Measurements from ENCODE around the gene MEGF11.
"Not testable (repeated sequence)": the region's sequence is repeated elsewhere in the genome, so short reads cannot be mapped to it uniquely, and the experiment has no call there.

MEGF11 gene

GRCh38 chr15:66249605-66250174 is 3.9 kb downstream of the MEGF11 start:
- no peak for DNase-seq
- no peaks in the 10 kb centered on the region for H3K9me3 Mint-ChIP-seq
- no peak for TF ChIP-seq CTCF (IDR thresholded peaks at IDR 0.05)
- no peak overlapping the region for H3K4me3 Mint-ChIP-seq
- H3K36me3 Mint-ChIP-seq (ENCODE audit: low read depth): no peaks in the 10 kb centered on the region
- no peak overlapping the region for H3K27ac Mint-ChIP-seq
- H3K27me3 Mint-ChIP-seq (ENCODE audit: low read depth, poor library complexity): peaks cover 88% of the 10 kb centered on the region
- H3K4me1 Mint-ChIP-seq: peaks cover 17% of the 10 kb centered on the region

- H3K27me3 Mint-ChIP-seq (ENCODE audit: low read depth, poor library complexity): peaks cover 74% of the 10 kb centered on the region
- no peak for DNase-seq
- no peak overlapping the region for H3K4me3 Mint-ChIP-seq
- TF ChIP-seq CTCF (IDR thresholded peaks at IDR 0.05): no peak
- H3K4me1 Mint-ChIP-seq: peaks cover 5% of the 10 kb centered on the region
- no peak overlapping the region for H3K27ac Mint-ChIP-seq
- no peaks in the 10 kb centered on the region for H3K9me3 Mint-ChIP-seq
- no peaks in the 10 kb centered on the region for H3K36me3 Mint-ChIP-seq (ENCODE audit: low read depth)
Observed at GRCh38 chr15:66246937-66247336, 6.6 kb downstream of the MEGF11 start.

GRCh38 chr15:66245832-66246231 is 7.7 kb downstream of the MEGF11 start:
- not testable (repeated sequence) for DNase-seq; H3K4me3 Mint-ChIP-seq; H3K9me3 Mint-ChIP-seq; H3K36me3 Mint-ChIP-seq (ENCODE audit: low read depth); H3K27ac Mint-ChIP-seq
- Mint-ChIP-seq H3K27me3 (ENCODE audit: low read depth, poor library complexity) (peaks cover 70% of the 10 kb centered on the region), H3K4me1 (peaks cover 10% of the 10 kb centered on the region)

- no peak overlapping the region for H3K27ac Mint-ChIP-seq
- no peak overlapping the region for H3K4me3 Mint-ChIP-seq
- no peak for TF ChIP-seq CTCF (IDR thresholded peaks at IDR 0.05)
- no peaks in the 10 kb centered on the region for H3K36me3 Mint-ChIP-seq (ENCODE audit: low read depth)
- H3K9me3 Mint-ChIP-seq: no peaks in the 10 kb centered on the region
- H3K27me3 Mint-ChIP-seq (ENCODE audit: low read depth, poor library complexity): peaks cover 47% of the 10 kb centered on the region
- no peak for DNase-seq
- peaks cover 5% of the 10 kb centered on the region for H3K4me1 Mint-ChIP-seq
Observed at GRCh38 chr15:66241908-66242285, 11.7 kb downstream of the MEGF11 start.

- DNase-seq: no peak
- Mint-ChIP-seq H3K27me3 (ENCODE audit: low read depth, poor library complexity) (peaks cover 44% of the 10 kb centered on the region), H3K9me3 (no peaks in the 10 kb centered on the region), H3K4me3 (no peak overlapping the region), H3K4me1 (peaks cover 5% of the 10 kb centered on the region), H3K27ac (no peak overlapping the region), H3K36me3 (ENCODE audit: low read depth) (no peaks in the 10 kb centered on the region)
- no peak for TF ChIP-seq CTCF (IDR thresholded peaks at IDR 0.05)
Observed at GRCh38 chr15:66241087-66241907, 12.3 kb downstream of the MEGF11 start.

- Mint-ChIP-seq H3K27ac (no peak overlapping the region), H3K4me1 (peaks cover 5% of the 10 kb centered on the region), H3K9me3 (no peaks in the 10 kb centered on the region), H3K27me3 (ENCODE audit: low read depth, poor library complexity) (peaks cover 46% of the 10 kb centered on the region), H3K4me3 (no peak overlapping the region), H3K36me3 (ENCODE audit: low read depth) (no peaks in the 10 kb centered on the region)
- no peak for TF ChIP-seq CTCF (IDR thresholded peaks at IDR 0.05)
- DNase-seq: no peak
Observed at GRCh38 chr15:66240240-66240794, 13.2 kb downstream of the MEGF11 start.

Measured in nephron progenitor cell (in vitro differentiated cells).